SK-MEL-5 (cell line): ENCODE results near the gene CDR2L. TPM values are rescaled to one million over a fixed set of nuclear protein-coding genes. Genes with fewer than 3 reads are reported as not detected.
"Not testable (repeated sequence)": the region's sequence is repeated elsewhere in the genome, so short reads cannot be mapped to it uniquely, and the experiment has no call there.

Source experiments
- DNase-seq: peaks from one replicate; pipeline ENCODE4 v3.0.0-alpha.2; 2016; ENCODE audit warnings: low read depth, low spot score
- in situ Hi-C: cut with HindIII; loops from 2 replicates; pipeline ENCODE4 v1.10.0; 2016; ENCODE audit warnings: low sequenced_read_pairs, high pct_unique_total_duplicates, low pct_unique_long_range_greater_than_20kb
- total RNA-seq: library from RNA; depleted of rRNA; stranded (reverse); fragments of >200 nt; shearing (Covaris generic); gene quantifications from 2 replicates; pipeline ENCODE4 v1.2.3, GENCODE V29; 2014

The CDR2L gene
- total RNA-seq, 1 experiment from 2014 or later, result 3.9 TPM

GRCh38 chr17:75019710-75020109 lies 32.3 kb downstream of the CDR2L start:
- no peak for DNase-seq
- in situ Hi-C loops, result no loop called here

GRCh38 chr17:75020331-75021110 lies 33.1 kb downstream of the CDR2L start:
- DNase-seq, result no peak
- in situ Hi-C loops, result no loop called here

GRCh38 chr17:75024686-75025397 lies 37.4 kb downstream of the CDR2L start:
- in situ Hi-C loops, result no loop called here
- DNase-seq, result no peak

- DNase-seq, in situ Hi-C loops: not testable (repeated sequence)
Measured at GRCh38 chr17:75025398-75025734, 37.9 kb downstream of the CDR2L start.

- in situ Hi-C loops, DNase-seq: not testable (repeated sequence)
Measured at GRCh38 chr17:75026650-75027049, 39.2 kb downstream of the CDR2L start.

GRCh38 chr17:75030161-75030560 lies 42.7 kb downstream of the CDR2L start:
- in situ Hi-C loops, result no loop called here

GRCh38 chr17:75031972-75032719 lies 44.7 kb downstream of the CDR2L start:
- peak; percentile 89 for DNase-seq
- in situ Hi-C loops, result no loop called here

More at GRCh38 chr17:75030161-75030560, 42.7 kb downstream of the CDR2L start:
- no peak for DNase-seq

GRCh38 chr17:75032720-75033280 lies 45.4 kb downstream of the CDR2L start:
- in situ Hi-C loops, result no loop called here
- peak; percentile 30 for DNase-seq

- in situ Hi-C loops, result no loop called here
- peak; percentile 99 for DNase-seq
Measured at GRCh38 chr17:75033346-75034235, 46.2 kb downstream of the CDR2L start.

- in situ Hi-C loops, result no loop called here
- peak; percentile 98 for DNase-seq
Measured at GRCh38 chr17:75034236-75034908, 46.9 kb downstream of the CDR2L start.

GRCh38 chr17:75036643-75037268 lies 49.3 kb downstream of the CDR2L start:
- no peak for DNase-seq
- in situ Hi-C loops, result no loop called here

GRCh38 chr17:75039238-75039637 lies 51.8 kb downstream of the CDR2L start:
- in situ Hi-C loops, result no loop called here
- no peak for DNase-seq

GRCh38 chr17:75041656-75042280 lies 54.3 kb downstream of the CDR2L start:
- in situ Hi-C loops, result no loop called here
- DNase-seq, result no peak

GRCh38 chr17:75043789-75044188 lies 56.4 kb downstream of the CDR2L start:
- DNase-seq, in situ Hi-C loops: not testable (repeated sequence)

GRCh38 chr17:75044716-75045115 lies 57.3 kb downstream of the CDR2L start:
- in situ Hi-C loops, result no loop called here
- no peak for DNase-seq

- in situ Hi-C loops, DNase-seq: not testable (repeated sequence)
Measured at GRCh38 chr17:75045946-75046406, 58.5 kb downstream of the CDR2L start.
